ENCODE data around the gene DTWD2.

Gene DTWD2

GRCh38 chr5:119022017-119022745, 33.8 kb upstream of the DTWD2 start:
- no peaks in the 10 kb centered on the region for H3K36me3 ChIP-seq (ENCODE audit: control insufficient read depth, insufficient read depth, low read length)
- no peak overlapping the region for H3K4me3 ChIP-seq (ENCODE audit: insufficient read depth, low read depth, low read length)
- H3K4me1 ChIP-seq (ENCODE audit: control insufficient read depth, insufficient read depth, low read length), result no peaks in the 10 kb centered on the region
- WGBS, 2 experiments, result 74 to 77% methylated on average over 4 to 5 of the region's 5 CpGs
- H3K27ac ChIP-seq (ENCODE audit: insufficient read depth, low read depth, low read length, poor library complexity, severe bottlenecking), result no peak overlapping the region
- no peaks in the 10 kb centered on the region for H3K9me3 ChIP-seq (ENCODE audit: control insufficient read depth, low read length)
- H3K27me3 ChIP-seq (ENCODE audit: control insufficient read depth, insufficient read depth, low read length, poor library complexity, severe bottlenecking), result no peaks in the 10 kb centered on the region

DNA sequence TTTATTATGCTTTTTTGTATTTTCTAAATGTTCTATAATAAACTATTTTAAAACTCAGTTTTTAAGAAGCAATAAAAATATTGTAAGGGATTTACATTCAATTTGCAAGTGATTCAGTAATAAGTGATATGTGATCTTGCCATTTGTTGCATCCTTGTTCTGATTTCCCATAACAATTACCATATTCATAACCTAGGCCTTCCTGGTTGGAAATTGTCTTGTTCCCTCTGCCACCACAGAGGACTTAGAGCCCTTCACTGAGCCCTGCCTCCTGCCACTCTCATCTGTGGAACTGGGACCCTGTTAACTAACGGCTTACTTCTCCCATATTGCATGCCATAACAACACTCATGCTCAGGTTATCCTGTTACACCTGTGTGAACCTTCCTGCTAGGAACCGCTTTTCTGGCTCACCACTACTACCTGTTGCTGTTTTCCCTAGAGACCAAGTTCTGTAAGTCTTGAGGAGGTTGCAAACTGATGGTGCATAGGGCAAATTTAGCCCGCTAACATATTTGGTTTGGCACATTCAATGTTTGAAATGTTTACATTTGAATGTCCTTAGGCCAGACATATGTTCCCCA, 32.9 kb upstream of the DTWD2 start:
- 93 to 94% methylated on average over 3 of the region's 3 CpGs for WGBS, 2 experiments

GRCh38 chr5:119019949-119020348, 31.6 kb upstream of the DTWD2 start:
- Histone ChIP-seq H3K4me3 (ENCODE audit: insufficient read depth, low read depth, low read length) (no peak overlapping the region), H3K27me3 (ENCODE audit: control insufficient read depth, insufficient read depth, low read length, poor library complexity, severe bottlenecking) (no peaks in the 10 kb centered on the region), H3K4me1 (ENCODE audit: control insufficient read depth, insufficient read depth, low read length) (no peaks in the 10 kb centered on the region), H3K9me3 (ENCODE audit: control insufficient read depth, low read length) (no peaks in the 10 kb centered on the region), H3K36me3 (ENCODE audit: control insufficient read depth, insufficient read depth, low read length) (no peaks in the 10 kb centered on the region), H3K27ac (ENCODE audit: insufficient read depth, low read depth, low read length, poor library complexity, severe bottlenecking) (no peak overlapping the region)
- 90 to 93% methylated on average over 6 to 7 of the region's 7 CpGs for WGBS, 2 experiments

More for the DNA sequence above, 32.9 kb upstream of the DTWD2 start:
- Histone ChIP-seq H3K4me3 (ENCODE audit: insufficient read depth, low read depth, low read length) (no peak overlapping the region), H3K36me3 (ENCODE audit: control insufficient read depth, insufficient read depth, low read length) (no peaks in the 10 kb centered on the region), H3K4me1 (ENCODE audit: control insufficient read depth, insufficient read depth, low read length) (no peaks in the 10 kb centered on the region), H3K27ac (ENCODE audit: insufficient read depth, low read depth, low read length, poor library complexity, severe bottlenecking) (no peak overlapping the region), H3K9me3 (ENCODE audit: control insufficient read depth, low read length) (no peaks in the 10 kb centered on the region), H3K27me3 (ENCODE audit: control insufficient read depth, insufficient read depth, low read length, poor library complexity, severe bottlenecking) (no peaks in the 10 kb centered on the region)

DNA sequence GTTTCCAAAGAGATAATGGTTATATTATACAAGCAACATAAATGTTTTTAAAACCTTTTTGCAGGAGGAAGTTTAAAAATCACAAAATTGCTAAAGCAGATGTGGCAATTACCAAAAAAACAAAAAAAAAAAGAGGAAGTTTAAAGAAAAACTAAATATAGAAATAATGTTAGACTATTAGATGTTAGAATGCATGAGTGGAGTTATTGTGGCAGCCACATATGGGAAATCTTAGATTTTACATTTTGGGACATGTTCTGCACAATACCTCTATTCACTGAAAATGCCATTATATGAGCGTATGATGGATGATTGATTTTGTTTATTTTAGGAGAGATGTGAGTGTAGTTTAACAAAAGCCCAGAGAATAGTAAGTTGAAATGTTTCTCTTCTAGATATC, 31.2 kb upstream of the DTWD2 start:
- H3K36me3 ChIP-seq (ENCODE audit: control insufficient read depth, insufficient read depth, low read length), result no peaks in the 10 kb centered on the region
- 100% methylated on average over 1 of the region's 1 CpG; no CpG with 5 or more reads in 1 of the 2 experiments for WGBS, 2 experiments

GRCh38 chr5:119017994-119018393, 29.6 kb upstream of the DTWD2 start:
- H3K27ac ChIP-seq (ENCODE audit: insufficient read depth, low read depth, low read length, poor library complexity, severe bottlenecking), result no peak overlapping the region
- H3K4me3 ChIP-seq (ENCODE audit: insufficient read depth, low read depth, low read length), result no peak overlapping the region
- no peaks in the 10 kb centered on the region for H3K36me3 ChIP-seq (ENCODE audit: control insufficient read depth, insufficient read depth, low read length)
- H3K4me1 ChIP-seq (ENCODE audit: control insufficient read depth, insufficient read depth, low read length), result no peaks in the 10 kb centered on the region
- H3K27me3 ChIP-seq (ENCODE audit: control insufficient read depth, insufficient read depth, low read length, poor library complexity, severe bottlenecking), result no peaks in the 10 kb centered on the region
- H3K9me3 ChIP-seq (ENCODE audit: control insufficient read depth, low read length), result no peaks in the 10 kb centered on the region
- WGBS, 2 experiments, result 84 to 96% methylated on average over 2 of the region's 2 CpGs

More for the DNA sequence above, 31.2 kb upstream of the DTWD2 start:
- Histone ChIP-seq H3K9me3 (ENCODE audit: control insufficient read depth, low read length) (no peaks in the 10 kb centered on the region), H3K27me3 (ENCODE audit: control insufficient read depth, insufficient read depth, low read length, poor library complexity, severe bottlenecking) (no peaks in the 10 kb centered on the region), H3K4me3 (ENCODE audit: insufficient read depth, low read depth, low read length) (no peak overlapping the region), H3K27ac (ENCODE audit: insufficient read depth, low read depth, low read length, poor library complexity, severe bottlenecking) (no peak overlapping the region), H3K4me1 (ENCODE audit: control insufficient read depth, insufficient read depth, low read length) (no peaks in the 10 kb centered on the region)

DNA sequence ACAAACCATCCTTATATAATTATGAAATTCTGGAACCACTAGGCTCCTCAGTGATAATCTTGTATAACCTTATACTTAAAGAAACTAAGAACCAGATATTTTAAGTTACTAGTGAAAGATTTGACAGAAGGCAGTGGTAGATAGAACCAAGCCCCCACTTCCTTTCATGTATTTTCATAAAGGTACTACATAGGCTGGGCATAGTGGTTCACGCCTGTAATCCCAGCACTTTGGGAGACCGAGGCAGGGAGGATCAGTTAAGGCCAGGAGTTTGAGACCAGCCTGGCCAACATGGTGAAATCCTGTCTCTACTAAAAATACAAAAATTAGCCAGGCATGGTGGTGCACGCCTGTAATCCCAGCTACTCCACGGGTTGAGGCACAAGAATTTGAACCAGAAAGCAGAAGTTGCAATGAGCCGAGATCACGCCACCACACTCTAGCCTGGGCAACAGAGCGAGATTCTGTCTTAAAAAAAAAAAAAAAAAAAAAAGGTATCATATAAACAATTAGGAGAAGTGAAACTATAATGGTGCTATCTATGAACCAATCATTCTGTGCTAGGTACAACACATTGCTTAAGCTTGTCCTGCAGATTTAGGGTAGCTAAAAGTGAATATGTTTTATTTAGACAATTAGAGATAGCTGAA, 27.9 kb upstream of the DTWD2 start:
- no peak overlapping the region for H3K4me3 ChIP-seq (ENCODE audit: insufficient read depth, low read depth, low read length)

DNA sequence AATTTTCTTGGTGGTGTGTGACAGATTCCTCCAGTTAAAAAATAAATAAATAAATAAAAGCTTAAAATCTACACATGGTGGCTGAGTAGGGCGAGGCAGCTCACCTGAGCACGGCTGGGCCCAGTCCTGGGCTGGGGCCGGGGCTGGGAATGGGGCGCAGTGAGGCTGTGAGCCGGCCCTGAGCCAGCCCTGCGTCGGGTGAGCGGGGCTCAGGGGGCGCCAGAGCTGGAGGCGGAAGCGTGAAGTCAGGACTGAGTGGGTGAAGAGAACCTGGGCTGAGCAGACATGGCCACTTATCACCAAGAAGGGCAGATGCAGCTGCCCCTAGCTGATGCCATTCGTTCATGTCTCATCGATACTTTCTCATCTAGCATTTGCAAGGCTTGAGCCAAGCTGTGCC, 22.8 kb upstream of the DTWD2 start:
- H3K36me3 ChIP-seq (ENCODE audit: control insufficient read depth, insufficient read depth, low read length), result no peaks in the 10 kb centered on the region
- H3K9me3 ChIP-seq (ENCODE audit: control insufficient read depth, low read length), result no peaks in the 10 kb centered on the region
- H3K27me3 ChIP-seq (ENCODE audit: control insufficient read depth, insufficient read depth, low read length, poor library complexity, severe bottlenecking), result no peaks in the 10 kb centered on the region
- no peaks in the 10 kb centered on the region for H3K4me1 ChIP-seq (ENCODE audit: control insufficient read depth, insufficient read depth, low read length)
- H3K27ac ChIP-seq (ENCODE audit: insufficient read depth, low read depth, low read length, poor library complexity, severe bottlenecking), result no peak overlapping the region
- WGBS, 2 experiments, result 95% methylated on average over 13 of the region's 13 CpGs
- no peak overlapping the region for H3K4me3 ChIP-seq (ENCODE audit: insufficient read depth, low read depth, low read length)

More for the DNA sequence above, 27.9 kb upstream of the DTWD2 start:
- WGBS, 2 experiments, result 79 to 94% methylated on average over 6 to 7 of the region's 7 CpGs
- Histone ChIP-seq H3K4me1 (ENCODE audit: control insufficient read depth, insufficient read depth, low read length) (no peaks in the 10 kb centered on the region), H3K27ac (ENCODE audit: insufficient read depth, low read depth, low read length, poor library complexity, severe bottlenecking) (no peak overlapping the region), H3K36me3 (ENCODE audit: control insufficient read depth, insufficient read depth, low read length) (no peaks in the 10 kb centered on the region), H3K27me3 (ENCODE audit: control insufficient read depth, insufficient read depth, low read length, poor library complexity, severe bottlenecking) (no peaks in the 10 kb centered on the region), H3K9me3 (ENCODE audit: control insufficient read depth, low read length) (no peaks in the 10 kb centered on the region)

DNA sequence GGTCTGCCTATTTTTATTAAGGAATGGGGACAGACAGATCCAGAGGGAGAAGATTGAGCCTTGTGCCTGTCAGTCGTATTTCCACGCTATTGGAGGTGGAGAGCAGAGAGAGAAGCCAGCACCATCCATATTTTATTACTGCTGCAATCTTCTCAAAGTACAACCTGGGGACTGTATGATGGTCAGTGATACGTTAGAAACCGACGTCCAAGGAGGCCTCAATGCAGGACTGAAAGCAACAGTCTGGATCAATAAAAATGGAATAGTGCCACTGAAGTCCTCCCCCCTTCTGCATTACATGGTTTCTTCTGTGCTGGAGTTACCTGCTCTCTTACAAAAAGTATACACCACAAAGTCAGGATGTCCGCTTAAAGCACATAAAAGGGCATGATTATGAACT, 21.9 kb upstream of the DTWD2 start:
- Histone ChIP-seq H3K4me1 (ENCODE audit: control insufficient read depth, insufficient read depth, low read length) (no peaks in the 10 kb centered on the region), H3K27me3 (ENCODE audit: control insufficient read depth, insufficient read depth, low read length, poor library complexity, severe bottlenecking) (no peaks in the 10 kb centered on the region), H3K9me3 (ENCODE audit: control insufficient read depth, low read length) (no peaks in the 10 kb centered on the region), H3K27ac (ENCODE audit: insufficient read depth, low read depth, low read length, poor library complexity, severe bottlenecking) (no peak overlapping the region), H3K36me3 (ENCODE audit: control insufficient read depth, insufficient read depth, low read length) (no peaks in the 10 kb centered on the region), H3K4me3 (ENCODE audit: insufficient read depth, low read depth, low read length) (no peak overlapping the region)
- 92 to 96% methylated on average over 6 of the region's 6 CpGs for WGBS, 2 experiments

- no peaks in the 10 kb centered on the region for H3K4me1 ChIP-seq (ENCODE audit: control insufficient read depth, insufficient read depth, low read length)
- H3K27me3 ChIP-seq (ENCODE audit: control insufficient read depth, insufficient read depth, low read length, poor library complexity, severe bottlenecking), result no peaks in the 10 kb centered on the region
- WGBS, 2 experiments, result 89 to 100% methylated on average over 1 of the region's 1 CpG
- H3K27ac ChIP-seq (ENCODE audit: insufficient read depth, low read depth, low read length, poor library complexity, severe bottlenecking), result no peak overlapping the region
- H3K36me3 ChIP-seq (ENCODE audit: control insufficient read depth, insufficient read depth, low read length), result no peaks in the 10 kb centered on the region
- H3K9me3 ChIP-seq (ENCODE audit: control insufficient read depth, low read length), result no peaks in the 10 kb centered on the region
- H3K4me3 ChIP-seq (ENCODE audit: insufficient read depth, low read depth, low read length), result no peak overlapping the region
Measured at GRCh38 chr5:119009131-119009530, 20.8 kb upstream of the DTWD2 start.

DNA sequence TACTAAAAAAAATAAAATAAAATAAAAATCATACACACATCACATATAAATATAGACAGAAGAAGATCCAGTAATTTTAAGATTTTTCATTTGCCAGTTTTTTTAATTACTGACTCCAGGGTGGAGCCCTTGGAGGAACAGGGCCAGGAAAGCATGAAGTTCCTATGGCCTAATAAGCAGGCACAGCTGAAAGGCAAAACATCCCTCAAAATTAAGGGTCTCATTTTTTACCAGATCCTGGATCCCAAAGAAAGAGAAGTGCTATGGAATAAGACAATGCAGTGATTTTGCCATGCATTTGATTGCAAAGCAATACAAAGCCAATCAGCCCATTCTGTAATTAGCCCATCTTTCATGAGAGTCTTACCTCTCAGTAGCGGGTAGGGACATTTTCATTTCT, 11.3 kb upstream of the DTWD2 start:
- H3K9me3 ChIP-seq (ENCODE audit: control insufficient read depth, low read length), result peaks cover 6% of the 10 kb centered on the region
- no peak overlapping the region for H3K4me3 ChIP-seq (ENCODE audit: insufficient read depth, low read depth, low read length)
- H3K27ac ChIP-seq (ENCODE audit: insufficient read depth, low read depth, low read length, poor library complexity, severe bottlenecking), result no peak overlapping the region
- no peaks in the 10 kb centered on the region for H3K36me3 ChIP-seq (ENCODE audit: control insufficient read depth, insufficient read depth, low read length)
- no peaks in the 10 kb centered on the region for H3K4me1 ChIP-seq (ENCODE audit: control insufficient read depth, insufficient read depth, low read length)
- WGBS, 2 experiments, result 90 to 96% methylated on average over 1 of the region's 1 CpG
- no peaks in the 10 kb centered on the region for H3K27me3 ChIP-seq (ENCODE audit: control insufficient read depth, insufficient read depth, low read length, poor library complexity, severe bottlenecking)
